Body of pancreas (tissue), 4 donors: ENCODE measurements around the gene CELF5. TPM values are rescaled to one million over a fixed set of nuclear protein-coding genes. Genes with fewer than 3 reads are reported as not detected.

Experiments used
- ATAC-seq: fragments of 150-250 bp; one replicate; pipeline ENCODE4 v1.9.1; 2016
- DNase-seq, 4 donors: peaks; one replicate each; pipeline ENCODE4 v3.0.0-alpha.2; 2019
- H3K27ac ChIP-seq, 4 donors: fragments of 200-600 bp; sonication (generic); 1 replicate in 3 of 4; 2 replicates in 1 of 4; pipeline versions ENCODE4 v1.5.1 to v1.6.1; 2016 to 2019; ENCODE audit warnings: mild to moderate bottlenecking in 1 of 4, mixed read lengths in 1 of 4, moderate library complexity in 1 of 4
- H3K27me3 ChIP-seq, 2 donors: fragments of 200-600 bp; sonication (generic); one replicate each; pipeline ENCODE4 v1.6.0; 2016; ENCODE audit warnings: mild to moderate bottlenecking in 1 of 2
- H3K36me3 ChIP-seq, 2 donors: fragments of 200-600 bp; sonication (generic); replicated peaks in 1 of 2; 2 replicates each; pipeline ENCODE4 v1.5.1; 2016; ENCODE audit warnings: low read depth in 2 of 2; ENCODE audit not compliant: insufficient read depth in 1 of 2
- H3K4me1 ChIP-seq: fragments of 200-600 bp; sonication (generic); one replicate; pipeline ENCODE4 v1.6.0; 2016
- H3K4me3 ChIP-seq, 2 donors: fragments of 200-600 bp; sonication (generic); 1 replicate in 1 of 2; 2 replicates in 1 of 2; pipeline ENCODE4 v1.5.1; 2016 to 2019
- H3K9me3 ChIP-seq, 3 donors: fragments of 200-600 bp; sonication (generic); 1 replicate in 2 of 3; 2 replicates in 1 of 3; pipeline ENCODE4 v1.5.1; 2016
- CTCF ChIP-seq, 7 experiments: fragments of 450-650 bp in 4 of 7; fragments of 200-600 bp in 3 of 7; sonication (generic) in 3 of 7; IDR thresholded peaks; one replicate each; pipeline ENCODE4 v1.5.1; 2016 to 2019; ENCODE audit warnings: antibody characterized with exemption in 7 of 7
- POLR2A ChIP-seq, 3 donors: fragments of 450-650 bp; IDR thresholded peaks; one replicate each; pipeline ENCODE4 v1.6.1; 2016; ENCODE audit warnings: antibody characterized with exemption in 3 of 3, mild to moderate bottlenecking in 2 of 3
- WGBS, 2 donors: methylation state at CpG; one replicate each; pipeline ENCODE4 v1.1.5; 2017; 5-methylcytosine and 5-hydroxymethylcytosine counted together
- intact Hi-C: fragments of 100-400 bp; cut with DNase I; formaldehyde crosslinking; loops from one replicate; pipeline ENCODE4 v1.15.1; 2023
- total RNA-seq, 2 donors: library from RNA; depleted of rRNA; stranded (reverse); fragments of >200 nt; gene quantifications; one replicate each; pipeline ENCODE4 v1.1.0, GENCODE V29; 2016

CELF5 gene
- total RNA-seq, 2 donors from 2014 or later: 0.33 TPM; not detected in 1

GRCh38 chr19:3319643-3320353, 95.3 kb downstream of the CELF5 start:
- ATAC-seq (no peak), DNase-seq (no peak)
- Histone ChIP-seq H3K4me3 (no peak overlapping the region), H3K4me1 (no peaks in the 10 kb centered on the region), H3K27me3 (peaks cover 0 to 11% of the 10 kb centered on the region in 2 donors), H3K9me3 (no peaks in the 10 kb centered on the region), H3K27ac (no peak overlapping the region), H3K36me3 (no peaks in the 10 kb centered on the region)
- intact Hi-C loops: loop anchor here (5.0 kb wide), 1 partner anchor 153 kb away; no protein-coding TSS in a partner anchor
- 47 to 49% methylated on average over 16 to 18 of the region's 18 CpGs for WGBS, 2 donors
- TF ChIP-seq CTCF (IDR thresholded peaks at IDR 0.05): no peak
- TF ChIP-seq POLR2A (IDR thresholded peaks at IDR 0.05): no peak

GRCh38 chr19:3320354-3320670, 95.9 kb downstream of the CELF5 start:
- peaks cover 0 to 11% of the 10 kb centered on the region in 2 donors for H3K27me3 ChIP-seq

GRCh38 chr19:3320853-3321252, 96.4 kb downstream of the CELF5 start:
- H3K27me3 ChIP-seq: peaks cover 0 to 11% of the 10 kb centered on the region in 2 donors
- DNase-seq (no peak), ATAC-seq (no peak)
- no peak overlapping the region for H3K4me3 ChIP-seq
- TF ChIP-seq CTCF (IDR thresholded peaks at IDR 0.05) (no peak), POLR2A (IDR thresholded peaks at IDR 0.05) (no peak)
- no peaks in the 10 kb centered on the region for H3K36me3 ChIP-seq
- WGBS, 2 donors: 38 to 42% methylated on average over 8 of the region's 8 CpGs
- no peaks in the 10 kb centered on the region for H3K4me1 ChIP-seq
- no peak overlapping the region for H3K27ac ChIP-seq
- H3K9me3 ChIP-seq: no peaks in the 10 kb centered on the region
- intact Hi-C loops: loop anchor here (5.0 kb wide), 1 partner anchor 151 kb away; no protein-coding TSS in a partner anchor

More at GRCh38 chr19:3320354-3320670, 95.9 kb downstream of the CELF5 start:
- 35 to 47% methylated on average over 9 to 29 of the region's 29 CpGs for WGBS, 2 donors
- DNase-seq (no peak), ATAC-seq (no peak)
- no peaks in the 10 kb centered on the region for H3K36me3 ChIP-seq
- no peaks in the 10 kb centered on the region for H3K4me1 ChIP-seq
- intact Hi-C loops: loop anchor here (5.0 kb wide), 1 partner anchor 152 kb away; no protein-coding TSS in a partner anchor
- H3K9me3 ChIP-seq: no peaks in the 10 kb centered on the region
- TF ChIP-seq CTCF (IDR thresholded peaks at IDR 0.05): no peak
- TF ChIP-seq POLR2A (IDR thresholded peaks at IDR 0.05): no peak
- H3K27ac ChIP-seq: no peak overlapping the region
- H3K4me3 ChIP-seq: no peak overlapping the region

GRCh38 chr19:3321696-3322095, 97.2 kb downstream of the CELF5 start:
- TF ChIP-seq POLR2A (IDR thresholded peaks at IDR 0.05) (no peak), CTCF (IDR thresholded peaks at IDR 0.05) (no peak)
- 55 to 67% methylated on average over 6 of the region's 6 CpGs for WGBS, 2 donors
- Histone ChIP-seq H3K27me3 (peaks cover 0 to 11% of the 10 kb centered on the region in 2 donors), H3K36me3 (no peaks in the 10 kb centered on the region), H3K9me3 (no peaks in the 10 kb centered on the region), H3K4me3 (no peak overlapping the region), H3K4me1 (no peaks in the 10 kb centered on the region), H3K27ac (no peak overlapping the region)
- ATAC-seq (no peak), DNase-seq (no peak)
- intact Hi-C loops: loop anchor here (5.0 kb wide), 1 partner anchor 151 kb away; no protein-coding TSS in a partner anchor
